HAP-1 (cell line): ENCODE measurements around the gene IRGQ.
"Not testable (repeated sequence)": the region's sequence is repeated elsewhere in the genome, so short reads cannot be mapped to it uniquely, and the experiment has no call there.

ENCODE experiments used
- DNase-seq, 2 experiments: peaks; one replicate each; pipeline ENCODE4 v3.0.0-alpha.2; 2016 to 2020; ENCODE audit warnings: low spot score in 2 of 2
- H3K27me3 ChIP-seq: fragments of 250-450 bp; sonication (Bioruptor Pico); 2 replicates; pipeline ENCODE4 v1.5.1; 2020; ENCODE audit warnings: low read depth, mild to moderate bottlenecking, moderate library complexity
- H3K36me3 ChIP-seq: fragments of 250-450 bp; sonication (Bioruptor Pico); replicated peaks from 2 replicates; pipeline ENCODE4 v1.5.1; 2020; ENCODE audit warnings: mild to moderate bottlenecking
- H3K4me1 ChIP-seq: fragments of 250-450 bp; sonication (Bioruptor Pico); 2 replicates; pipeline ENCODE4 v1.5.1; 2020; ENCODE audit warnings: mild to moderate bottlenecking
- H3K4me3 ChIP-seq: fragments of 250-450 bp; sonication (Bioruptor Pico); 2 replicates; pipeline ENCODE4 v1.5.1; 2020; ENCODE audit warnings: mild to moderate bottlenecking, moderate library complexity
- H3K9me3 ChIP-seq: fragments of 250-450 bp; sonication (Bioruptor Pico); 2 replicates; pipeline ENCODE4 v1.5.1; 2020; ENCODE audit warnings: mild to moderate bottlenecking, moderate library complexity
- in situ Hi-C: fragments of 300-500 bp; cut with MboI; formaldehyde crosslinking; loops from 3 replicates; pipeline ENCODE4 v1.14.3; 2020; ENCODE audit warnings: low sequenced_read_pairs, inconsistent platforms, mixed read lengths

Gene IRGQ

GRCh38 chr19:43595999-43596841, at the start of gene IRGQ, which contains the start of gene ZNF576:
TSS of gene IRGQ (minus strand) at chr19:43596134. CDS start at chr19:43595338, 796 bp downstream.
TSS of gene ZNF576 (plus strand) at chr19:43596595. CDS start at chr19:43597109, 514 bp downstream.
- in situ Hi-C loops = no loop called here
- peak; percentile 98 to 100 for DNase-seq
- Histone ChIP-seq H3K27me3 (no peaks in the 10 kb centered on the region), H3K4me3 (peak within 1 kb of the TSS; percentile 64), H3K9me3 (no peaks in the 10 kb centered on the region), H3K4me1 (peaks cover 10% of the 10 kb centered on the region; the same call in 1 of the 2 replicates), H3K36me3 (peaks cover 28% of the 10 kb centered on the region)

GRCh38 chr19:43644181-43644580, 48.2 kb upstream of the IRGQ start:
- H3K27me3 ChIP-seq = no peaks in the 10 kb centered on the region
- H3K9me3 ChIP-seq = no peaks in the 10 kb centered on the region
- no peak for DNase-seq
- no peaks in the 10 kb centered on the region; the same call in 1 of the 2 replicates for H3K36me3 ChIP-seq
- no peak overlapping the region for H3K4me3 ChIP-seq
- in situ Hi-C loops = no loop called here
- peaks cover 3% of the 10 kb centered on the region; the same call in 1 of the 2 replicates for H3K4me1 ChIP-seq

GRCh38 chr19:43643326-43643725, 47.4 kb upstream of the IRGQ start:
- in situ Hi-C loops = no loop called here
- Histone ChIP-seq H3K27me3 (no peaks in the 10 kb centered on the region), H3K9me3 (no peaks in the 10 kb centered on the region)

GRCh38 chr19:43642531-43642930, 46.6 kb upstream of the IRGQ start:
- Histone ChIP-seq H3K27me3 (no peaks in the 10 kb centered on the region), H3K36me3 (no peaks in the 10 kb centered on the region), H3K4me1 (peaks cover 7% of the 10 kb centered on the region), H3K9me3 (no peaks in the 10 kb centered on the region), H3K4me3 (no peak overlapping the region)
- no peak for DNase-seq
- in situ Hi-C loops = no loop called here

More at GRCh38 chr19:43643326-43643725, 47.4 kb upstream of the IRGQ start:
- Histone ChIP-seq H3K4me3 (no peak overlapping the region), H3K4me1 (peaks cover 7% of the 10 kb centered on the region), H3K36me3 (no peaks in the 10 kb centered on the region; the same call in 1 of the 2 replicates)
- no peak for DNase-seq

GRCh38 chr19:43641333-43641732, 45.4 kb upstream of the IRGQ start:
- no peak for DNase-seq
- in situ Hi-C loops = no loop called here
- Histone ChIP-seq H3K4me3 (no peak overlapping the region), H3K36me3 (no peaks in the 10 kb centered on the region), H3K27me3 (no peaks in the 10 kb centered on the region), H3K9me3 (no peaks in the 10 kb centered on the region), H3K4me1 (peaks cover 7% of the 10 kb centered on the region)

- Histone ChIP-seq H3K9me3 (no peaks in the 10 kb centered on the region), H3K36me3 (no peaks in the 10 kb centered on the region), H3K4me3 (peak overlapping the region; percentile 41), H3K27me3 (no peaks in the 10 kb centered on the region), H3K4me1 (peaks cover 7% of the 10 kb centered on the region)
- in situ Hi-C loops = no loop called here
- no peak for DNase-seq
Measured at GRCh38 chr19:43640424-43640757, 44.5 kb upstream of the IRGQ start.

GRCh38 chr19:43639519-43640423, 43.8 kb upstream of the IRGQ start, which contains the start of gene CADM4:
TSS of gene CADM4 (minus strand) at chr19:43639850. CDS start at chr19:43639790, 60 bp downstream.
- H3K4me3 ChIP-seq = peak within 1 kb of the TSS; percentile 41
- peak in 1 of 2 experiments; percentile 62 for DNase-seq
- peaks cover 7% of the 10 kb centered on the region for H3K4me1 ChIP-seq
- no peaks in the 10 kb centered on the region for H3K27me3 ChIP-seq
- H3K36me3 ChIP-seq = no peaks in the 10 kb centered on the region
- H3K9me3 ChIP-seq = no peaks in the 10 kb centered on the region
- in situ Hi-C loops = no loop called here

GRCh38 chr19:43638995-43639518, 43.1 kb upstream of the IRGQ start:
- Histone ChIP-seq H3K4me3 (peak overlapping the region; percentile 37), H3K4me1 (peaks cover 7% of the 10 kb centered on the region), H3K27me3 (no peaks in the 10 kb centered on the region), H3K9me3 (no peaks in the 10 kb centered on the region), H3K36me3 (no peaks in the 10 kb centered on the region)
- in situ Hi-C loops = no loop called here
- no peak for DNase-seq

GRCh38 chr19:43638214-43638994, 42.5 kb upstream of the IRGQ start:
- Histone ChIP-seq H3K27me3 (no peaks in the 10 kb centered on the region), H3K4me3 (peak overlapping the region; percentile 37), H3K9me3 (no peaks in the 10 kb centered on the region), H3K36me3 (no peaks in the 10 kb centered on the region), H3K4me1 (peaks cover 7% of the 10 kb centered on the region)
- in situ Hi-C loops = no loop called here
- DNase-seq = no peak

GRCh38 chr19:43636121-43636683, 40.3 kb upstream of the IRGQ start:
- no peaks in the 10 kb centered on the region for H3K36me3 ChIP-seq
- DNase-seq = no peak
- H3K9me3 ChIP-seq = no peaks in the 10 kb centered on the region
- no peak overlapping the region for H3K4me3 ChIP-seq
- H3K4me1 ChIP-seq = peaks cover 7% of the 10 kb centered on the region
- in situ Hi-C loops = no loop called here
- H3K27me3 ChIP-seq = no peaks in the 10 kb centered on the region

- DNase-seq, H3K36me3 ChIP-seq, in situ Hi-C loops, H3K27me3 ChIP-seq, H3K4me3 ChIP-seq, H3K9me3 ChIP-seq, H3K4me1 ChIP-seq: not testable (repeated sequence)
Measured at GRCh38 chr19:43635561-43635940, 39.6 kb upstream of the IRGQ start.

GRCh38 chr19:43634872-43635560, 39.1 kb upstream of the IRGQ start:
- Histone ChIP-seq H3K9me3 (no peaks in the 10 kb centered on the region), H3K36me3 (no peaks in the 10 kb centered on the region), H3K4me3 (no peak overlapping the region), H3K27me3 (no peaks in the 10 kb centered on the region), H3K4me1 (peaks cover 4% of the 10 kb centered on the region; the same call in 1 of the 2 replicates)
- in situ Hi-C loops = no loop called here
- DNase-seq = no peak
